Measurements from ENCODE around the gene KDM2B.
A peak's percentile ranks its signal among the peaks of the same experiment; 100 is the strongest.

The KDM2B gene

DNA sequence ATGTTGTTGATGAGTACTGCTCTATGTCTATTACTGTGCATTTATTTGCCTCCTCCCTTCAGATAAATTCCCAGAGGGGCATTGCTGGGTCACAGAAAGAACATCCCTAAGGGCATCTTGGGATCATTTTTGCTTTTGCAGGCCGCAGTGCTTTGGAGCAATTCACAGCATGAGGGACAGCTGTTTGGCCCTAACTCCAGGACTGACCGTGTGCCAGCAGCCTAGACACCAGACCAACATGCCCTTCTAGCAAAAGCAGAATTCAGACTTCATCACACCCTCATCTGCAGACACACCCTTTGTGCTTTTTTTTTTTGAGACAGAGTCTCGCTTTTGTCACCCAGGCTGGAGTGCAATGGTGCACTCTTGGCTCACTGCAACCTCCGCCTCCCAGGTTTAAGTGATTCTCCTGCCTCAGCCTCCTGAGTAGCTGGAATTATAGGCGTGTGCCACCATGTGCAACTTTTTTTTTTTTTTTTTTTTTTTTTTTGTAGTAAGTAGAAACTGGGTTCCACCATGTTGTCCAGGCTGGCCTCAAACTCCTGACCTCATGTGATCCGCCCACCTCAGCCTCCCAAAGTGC, 149.9 kb downstream of the KDM2B start:
- no peak for DNase-seq (ENCODE audit: low read depth in 2 of 2)

DNA sequence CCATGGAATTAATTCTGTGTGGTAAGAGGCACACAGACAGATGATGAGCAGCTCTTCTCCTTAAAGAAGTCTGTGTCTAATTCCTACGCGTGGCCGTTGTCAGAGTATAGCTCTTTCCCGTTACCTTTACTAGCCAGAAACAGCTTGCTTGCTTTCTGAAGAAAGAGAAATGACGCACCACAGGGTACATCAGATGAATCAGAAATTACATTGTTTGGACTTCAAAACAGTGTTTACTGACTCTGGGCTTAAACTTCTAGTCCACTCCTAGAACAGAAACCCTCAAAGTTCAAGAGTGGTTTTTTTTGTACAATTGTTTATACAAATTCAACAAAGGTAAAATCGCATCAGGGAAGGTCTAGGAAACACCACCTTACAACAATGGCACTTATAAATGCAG, 151.9 kb downstream of the KDM2B start:
- no peak for DNase-seq (ENCODE audit: low read depth in 2 of 2)

DNA sequence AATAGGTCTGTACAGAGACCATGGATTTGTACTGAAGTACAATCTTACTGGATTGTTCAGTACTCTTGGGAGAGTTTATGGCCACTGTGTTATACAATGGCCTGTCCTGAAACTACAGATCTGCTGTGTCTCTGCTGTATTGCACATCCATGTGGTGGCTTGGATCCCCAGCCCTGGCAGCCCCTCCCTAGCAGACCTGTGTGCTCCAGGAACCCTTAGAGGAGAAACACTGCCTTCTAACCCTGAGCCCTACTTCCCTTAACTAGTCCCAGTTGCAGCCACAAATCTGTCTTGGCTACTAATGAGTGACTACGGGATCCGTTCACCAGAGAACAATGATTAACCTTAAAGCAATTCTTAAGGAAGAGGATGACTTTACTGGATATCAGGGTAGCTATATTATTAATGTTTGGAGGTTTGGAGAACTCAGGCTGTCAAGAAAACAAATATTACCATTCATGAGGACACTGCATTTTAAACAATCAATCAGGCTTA, 153.2 kb downstream of the KDM2B start:
- DNase-seq (ENCODE audit: low read depth in 2 of 2): no peak

DNA sequence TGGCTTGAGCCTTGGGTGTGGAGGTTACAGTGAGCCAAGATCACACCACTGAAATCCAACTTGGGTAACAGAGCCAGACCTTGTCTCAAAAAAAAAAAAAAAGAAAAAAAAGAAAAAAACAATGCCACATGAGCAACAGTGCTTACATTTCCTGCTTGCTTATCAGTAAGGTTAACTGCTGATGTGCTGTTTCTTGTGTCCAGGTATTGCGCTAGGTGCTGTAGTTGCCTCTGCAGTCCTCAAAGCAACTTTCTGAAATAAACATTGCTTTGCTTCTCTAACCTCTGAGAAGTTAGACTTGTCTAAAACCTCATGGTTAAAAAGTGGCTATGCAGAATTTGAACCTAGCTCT, 156.2 kb downstream of the KDM2B start:
- no peak for DNase-seq (ENCODE audit: low read depth in 2 of 2)

DNA sequence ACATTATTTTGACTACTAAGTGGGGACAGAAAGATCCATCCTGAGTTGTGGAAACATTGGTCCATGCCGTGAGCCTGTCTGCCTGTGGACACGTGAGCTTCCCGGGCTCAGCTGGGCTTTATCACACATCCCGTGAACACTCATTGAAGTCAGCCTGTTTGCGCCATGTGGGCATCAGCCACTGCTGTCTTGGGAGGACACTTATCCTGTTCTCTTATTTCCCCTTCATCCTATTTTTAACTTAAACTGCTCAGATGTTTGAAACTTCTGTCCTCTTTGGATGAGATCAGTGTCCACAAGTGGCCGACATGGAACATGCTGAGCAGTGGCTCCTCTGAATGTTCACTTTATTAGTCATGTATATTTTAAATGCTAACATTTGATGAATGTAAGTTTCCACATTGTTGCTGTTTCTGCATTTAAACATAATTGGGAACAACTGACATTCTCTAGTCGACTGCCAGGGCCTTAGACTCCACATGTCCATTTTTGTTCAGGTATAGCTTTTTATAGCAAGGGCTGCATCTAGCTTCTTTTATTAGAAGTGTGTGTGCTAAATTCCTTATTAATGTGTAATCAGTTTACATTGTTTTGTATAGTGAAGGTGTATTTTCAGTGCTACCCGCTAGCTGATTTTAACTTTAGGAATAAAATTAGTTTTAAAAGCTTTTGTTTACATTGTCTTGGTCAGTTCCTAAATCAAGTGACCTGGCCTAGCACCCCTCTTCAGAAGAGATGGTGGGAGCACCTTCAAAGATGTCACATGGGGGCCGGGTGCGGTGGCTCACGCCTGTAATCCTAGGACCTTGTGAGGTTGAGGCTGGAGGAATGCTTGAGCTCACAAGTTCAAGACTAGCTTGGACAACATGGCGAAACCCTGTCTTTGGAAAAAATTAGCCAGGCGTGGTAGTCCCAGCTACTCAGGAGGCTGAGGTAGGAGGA, 156.9 kb downstream of the KDM2B start:
- no peak for DNase-seq (ENCODE audit: low read depth in 2 of 2)

DNA sequence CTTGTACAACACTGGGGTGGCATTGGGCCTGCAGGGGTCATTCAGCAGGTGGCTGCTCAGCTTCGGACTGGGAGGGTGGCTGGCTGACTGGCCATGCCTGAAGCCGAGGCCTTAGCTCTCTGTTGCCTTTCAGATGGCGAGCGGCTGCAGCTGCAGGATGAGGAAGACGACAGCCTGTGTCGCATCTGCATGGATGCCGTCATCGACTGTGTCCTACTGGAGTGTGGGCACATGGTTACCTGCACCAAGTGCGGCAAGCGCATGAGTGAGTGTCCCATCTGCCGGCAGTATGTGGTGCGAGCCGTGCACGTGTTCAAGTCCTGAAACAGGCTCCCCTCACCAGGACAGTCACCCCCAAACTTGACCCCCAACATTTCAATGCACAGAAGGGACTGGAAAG, 157.6 kb downstream of the KDM2B start:
- no peak for DNase-seq (ENCODE audit: low read depth in 2 of 2)

DNA sequence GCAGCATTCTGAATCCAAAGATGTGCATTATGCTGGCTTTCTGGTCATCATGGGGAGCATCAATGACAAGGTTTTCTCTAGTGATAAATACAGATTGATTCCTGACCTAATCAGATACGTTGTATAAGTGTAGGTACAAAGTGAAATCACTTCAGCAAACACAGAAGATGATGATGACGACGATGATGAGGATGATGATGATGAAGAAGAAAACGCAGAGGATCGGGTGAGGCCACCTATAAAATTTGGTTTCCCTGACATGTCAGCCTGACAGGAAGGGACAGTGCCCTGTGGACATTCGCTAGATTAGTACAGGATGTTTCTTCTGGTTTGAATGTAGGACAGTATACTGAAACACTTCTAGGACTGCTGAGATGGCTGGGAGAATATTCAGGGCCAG, 160.7 kb downstream of the KDM2B start:
- no peak for DNase-seq (ENCODE audit: low read depth in 2 of 2)

DNA sequence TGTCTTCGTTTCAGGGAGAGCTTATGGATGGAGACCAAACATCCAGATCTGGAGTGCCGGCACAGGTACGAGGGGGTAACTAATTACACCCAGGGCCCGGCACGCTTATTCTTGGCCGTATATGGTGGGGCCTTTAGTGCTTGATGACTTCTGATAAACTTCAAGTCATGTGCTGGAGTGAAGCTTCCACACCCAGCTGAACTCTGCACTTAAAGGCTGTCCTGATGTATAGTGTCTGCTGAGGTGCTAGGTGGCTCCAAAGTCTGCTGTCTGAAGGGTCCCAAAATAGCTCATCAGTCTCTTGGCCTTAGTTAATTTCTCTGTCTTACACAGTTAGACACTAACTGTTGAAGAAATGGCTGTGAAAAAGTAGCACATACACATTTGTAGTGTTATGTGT, 163.0 kb downstream of the KDM2B start:
- DNase-seq (ENCODE audit: low read depth in 2 of 2): no peak

DNA sequence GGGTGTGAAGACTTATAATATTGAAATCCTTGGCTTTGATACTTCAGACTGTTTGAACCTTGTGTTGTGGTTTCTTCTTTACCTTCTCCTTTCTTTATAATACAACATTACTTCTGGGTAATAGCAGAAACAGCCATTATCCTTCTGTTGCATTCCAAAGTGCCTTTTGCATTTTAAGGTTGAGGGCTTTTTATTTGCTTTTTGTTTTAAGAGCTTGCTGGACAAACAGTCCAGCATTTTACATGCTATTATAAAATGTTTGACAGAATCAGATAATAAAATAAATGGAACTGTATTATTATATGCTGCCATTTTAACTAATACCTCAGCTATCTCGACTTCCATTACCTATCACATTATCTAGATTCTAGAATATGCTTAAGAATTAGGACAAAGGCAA, 166.9 kb downstream of the KDM2B start:
- no peak for DNase-seq (ENCODE audit: low read depth in 2 of 2)

DNA sequence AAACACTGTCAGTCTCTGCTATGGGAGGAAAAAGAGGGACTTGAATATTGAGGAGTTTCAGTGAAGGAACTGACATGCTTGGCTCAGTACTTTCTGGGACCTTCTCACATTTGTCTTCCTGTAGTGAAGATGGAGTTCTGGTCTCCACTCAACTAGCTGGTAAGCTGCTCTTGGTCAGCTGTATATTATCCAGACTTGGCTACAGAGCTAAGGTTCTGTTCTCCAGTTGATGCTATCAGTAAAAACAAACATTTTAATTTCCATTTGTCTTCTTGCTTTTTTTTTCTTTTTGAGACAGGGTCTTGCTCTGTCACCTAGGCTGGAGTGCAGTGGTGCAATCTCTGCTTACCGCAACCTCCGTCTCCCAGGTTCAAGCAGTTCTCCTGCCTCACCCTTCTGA, 175.6 kb downstream of the KDM2B start:
- DNase-seq (ENCODE audit: low read depth in 2 of 2): no peak

DNA sequence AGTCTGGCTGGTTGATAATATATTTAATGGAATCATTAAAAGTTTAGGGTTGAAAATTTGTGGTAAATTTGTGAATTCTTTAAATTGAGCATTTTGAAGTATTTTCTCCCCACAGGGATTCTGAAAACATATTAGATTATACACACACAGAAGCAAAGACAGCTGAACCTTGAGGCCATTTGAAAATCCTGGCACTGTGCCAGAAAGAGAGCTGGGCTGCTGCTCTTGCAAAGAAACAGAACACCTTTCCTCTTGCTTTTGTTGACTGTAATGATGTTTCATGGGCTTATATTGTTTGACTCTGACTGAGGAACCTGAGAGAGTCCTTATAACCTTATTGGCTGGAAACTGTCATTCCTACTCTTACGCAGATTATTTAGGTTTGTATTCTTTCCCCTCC, 176.1 kb downstream of the KDM2B start:
- DNase-seq (ENCODE audit: low read depth in 2 of 2): no peak

DNA sequence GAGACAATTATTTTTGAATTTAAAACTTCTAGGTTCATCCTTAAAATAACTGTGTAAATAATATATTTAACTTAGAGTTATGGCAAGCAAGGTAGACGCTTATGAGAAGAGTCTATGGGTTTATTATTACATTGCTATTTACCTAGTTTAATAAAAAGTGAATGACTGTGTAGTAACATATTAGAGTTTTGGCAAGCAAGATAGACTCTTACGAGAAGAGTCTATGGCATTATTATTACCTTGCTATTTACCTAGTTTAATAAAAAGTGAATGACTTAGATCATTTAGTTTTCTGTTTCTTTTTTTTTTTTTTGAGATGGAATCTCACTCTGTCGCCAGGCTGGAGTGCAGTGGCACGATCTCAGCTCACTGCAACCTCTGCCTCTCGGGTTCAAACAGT, 177.1 kb downstream of the KDM2B start:
- DNase-seq (ENCODE audit: low read depth in 2 of 2): no peak

DNA sequence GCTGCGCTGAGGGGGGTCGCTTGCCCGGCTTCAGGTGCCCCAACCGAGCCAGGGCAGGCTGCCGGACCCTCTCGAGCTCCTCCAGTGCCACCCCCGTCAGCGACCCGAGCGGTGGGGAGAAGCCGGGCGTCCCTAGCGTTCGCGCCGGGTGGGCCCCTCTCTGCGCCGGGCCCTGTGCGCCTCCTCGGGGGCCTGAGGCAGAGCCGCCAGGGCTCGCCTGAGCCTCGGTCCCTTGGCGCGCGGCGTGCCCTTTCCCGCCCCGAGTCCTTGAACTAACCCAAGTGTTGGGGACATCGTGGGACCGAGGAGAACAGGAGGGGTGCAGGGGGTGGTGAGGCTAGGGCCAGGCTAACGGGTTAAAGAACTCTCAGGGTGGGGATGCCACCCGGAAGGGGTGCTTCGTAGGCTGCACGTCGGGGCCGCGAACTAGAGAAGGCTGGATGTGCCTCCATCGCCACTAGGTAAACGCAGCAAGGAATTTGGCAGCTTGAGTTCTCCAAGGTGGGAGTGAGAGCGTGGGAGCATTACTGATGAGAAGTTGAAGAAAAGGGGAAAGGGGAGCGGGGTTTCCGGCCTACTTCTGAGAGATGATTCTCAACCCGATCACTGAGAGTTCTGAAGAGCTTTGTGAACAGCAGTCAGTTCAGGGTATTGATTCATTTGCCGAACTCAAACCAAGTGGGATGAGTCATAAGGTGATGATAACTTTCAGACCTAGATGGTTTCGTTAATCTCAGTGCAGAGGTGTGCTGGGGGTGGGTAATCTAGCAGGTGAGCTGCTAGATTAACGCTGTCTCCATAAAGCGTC, 180.3 kb downstream of the KDM2B start:
- peak; percentile 47 to 53 for DNase-seq (ENCODE audit: low read depth in 2 of 2)

DNA sequence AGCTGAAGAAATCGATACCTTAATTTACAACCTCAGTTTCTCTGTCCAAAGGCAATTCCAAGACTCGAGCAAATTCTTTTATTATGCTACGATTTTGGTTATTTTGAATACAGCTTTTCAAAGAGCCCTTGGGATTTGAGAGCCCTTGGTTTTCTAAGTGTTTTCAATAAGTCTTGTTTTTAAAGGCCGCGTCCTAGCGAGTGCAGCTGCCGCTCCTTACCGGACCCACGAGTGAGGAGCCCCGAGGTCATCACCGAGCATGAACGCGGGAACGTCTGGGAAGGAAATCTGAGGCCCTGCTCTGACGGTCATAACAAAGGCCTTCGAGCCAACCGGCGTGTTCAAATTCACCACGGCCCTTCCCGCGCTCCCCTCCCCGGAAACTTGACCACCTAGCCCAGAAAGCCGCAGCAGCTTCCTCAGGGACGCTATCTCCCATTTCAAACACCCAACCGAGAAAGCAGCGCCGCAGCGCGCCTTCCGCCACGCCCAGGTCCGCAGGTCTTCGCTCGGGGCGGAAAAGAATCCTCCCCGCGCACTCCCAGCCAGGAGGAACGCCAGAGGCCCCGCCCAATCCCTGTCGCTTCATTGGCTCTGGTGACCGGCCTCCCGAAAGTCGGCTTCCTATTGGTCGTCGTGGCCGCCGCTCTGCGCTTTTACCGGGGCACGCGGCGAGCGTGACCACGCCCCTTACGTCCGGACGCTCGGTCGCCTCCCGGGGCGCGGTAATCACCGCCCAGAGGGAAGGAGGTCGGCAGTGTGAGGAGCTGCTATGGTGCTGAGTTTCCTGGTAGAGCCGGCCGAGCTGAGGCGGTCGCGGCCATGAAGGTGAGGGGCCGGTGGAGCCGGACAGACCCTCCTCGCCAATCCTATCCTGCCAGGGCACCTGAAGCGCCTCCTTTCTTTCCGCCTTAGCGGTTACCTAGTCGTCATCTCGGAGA, 181.2 kb downstream of the KDM2B start, which contains the start of gene RNF34:
Gene RNF34 (plus strand): TSS at position 728 of the 941 bp plus-strand sequence. CDS start 95 bp downstream, at position 823.
- peak; percentile 98 to 99 for DNase-seq (ENCODE audit: low read depth in 2 of 2)

DNA sequence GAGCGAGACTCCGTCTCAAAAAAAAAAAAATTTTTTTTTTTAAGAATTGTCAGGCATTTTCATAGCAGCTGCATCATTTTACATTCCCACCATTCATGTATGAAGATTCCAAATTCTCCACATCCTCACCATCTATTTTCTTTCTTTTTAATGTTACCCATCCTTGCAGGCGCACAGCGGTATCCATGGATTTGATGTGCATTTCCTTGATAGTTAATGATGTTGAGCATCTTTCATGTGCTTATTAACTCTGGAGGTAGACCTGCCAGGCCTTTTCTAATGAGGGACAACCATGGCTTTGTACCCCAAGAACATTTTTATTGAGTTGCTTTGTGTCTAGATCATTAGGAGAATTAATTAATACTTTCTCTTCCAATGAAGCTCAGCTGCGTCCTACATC, 182.5 kb downstream of the KDM2B start:
- no peak for DNase-seq (ENCODE audit: low read depth in 2 of 2)

DNA sequence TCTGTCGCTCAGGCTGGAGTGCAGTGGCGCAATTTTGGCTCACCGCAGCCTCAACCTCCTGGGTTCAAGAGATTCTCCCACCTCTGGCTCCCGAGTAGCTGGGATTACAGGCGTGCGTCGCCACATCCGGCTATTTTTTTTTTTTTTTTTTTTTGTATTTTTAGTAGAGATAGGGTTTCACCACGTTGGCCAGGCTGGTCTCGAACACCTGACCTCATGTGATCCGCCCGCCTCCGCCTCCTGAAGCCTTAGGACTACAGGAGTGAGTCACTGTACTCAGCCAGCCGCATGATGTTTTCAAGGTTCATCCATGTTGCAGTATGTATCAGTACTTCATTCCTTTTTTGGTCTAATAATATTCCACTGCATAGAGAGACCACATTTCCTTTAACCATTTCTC, 183.3 kb downstream of the KDM2B start:
- DNase-seq (ENCODE audit: low read depth in 2 of 2): no peak

DNA sequence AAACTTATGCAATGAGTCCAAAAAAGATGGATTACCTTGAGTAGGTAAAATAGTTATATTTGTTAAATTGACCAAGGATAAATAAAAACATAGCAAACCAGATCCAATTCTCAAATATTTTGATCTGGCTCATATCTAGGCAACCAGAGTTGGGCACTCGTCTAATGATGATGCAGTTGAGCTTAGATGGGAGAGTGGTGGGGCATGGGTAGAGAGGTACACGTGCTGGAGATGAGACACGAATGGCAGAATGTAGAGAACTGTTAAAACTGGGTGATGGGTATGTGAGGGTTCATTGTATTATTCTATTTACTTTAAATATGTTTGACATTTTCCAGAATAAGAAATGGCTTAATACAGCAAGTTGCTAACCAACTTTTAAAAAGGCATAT, 188.5 kb downstream of the KDM2B start:
- no peak for DNase-seq (ENCODE audit: low read depth in 2 of 2)

DNA sequence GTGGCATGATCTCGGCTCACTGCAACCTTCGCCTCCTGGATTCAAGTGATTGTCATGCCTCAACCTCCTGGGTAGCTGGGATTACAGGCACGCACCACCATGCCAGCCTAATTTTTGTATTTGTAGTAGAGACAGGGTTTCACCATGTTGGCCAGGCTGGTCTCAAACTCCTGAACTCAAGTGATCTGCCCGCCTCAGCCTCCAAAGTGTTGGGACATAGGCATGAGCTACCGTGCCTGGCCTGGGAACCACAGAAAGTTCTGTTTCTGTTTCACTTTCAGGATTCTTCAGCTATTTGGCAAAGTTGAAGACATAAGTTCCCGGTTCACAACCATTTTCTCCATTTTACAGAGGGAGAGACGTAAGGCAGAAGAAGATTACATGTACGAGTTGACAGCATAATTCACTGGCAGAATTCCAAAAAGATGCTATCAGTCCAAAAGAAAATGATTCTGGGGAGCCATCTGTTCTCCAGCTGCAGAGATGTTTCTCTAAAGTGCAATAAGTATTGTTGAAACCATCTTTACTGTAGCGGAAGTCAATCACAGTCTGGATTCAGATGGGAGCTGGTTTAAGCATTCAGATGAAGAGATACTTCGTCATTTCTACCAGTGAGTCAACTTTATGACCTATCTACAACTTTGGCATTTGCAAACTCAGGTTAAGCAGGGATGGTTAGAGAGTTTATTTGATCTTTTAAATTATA, 189.1 kb downstream of the KDM2B start:
- peak in 1 of 2 donors; percentile 19 for DNase-seq (ENCODE audit: low read depth in 2 of 2)

DNA sequence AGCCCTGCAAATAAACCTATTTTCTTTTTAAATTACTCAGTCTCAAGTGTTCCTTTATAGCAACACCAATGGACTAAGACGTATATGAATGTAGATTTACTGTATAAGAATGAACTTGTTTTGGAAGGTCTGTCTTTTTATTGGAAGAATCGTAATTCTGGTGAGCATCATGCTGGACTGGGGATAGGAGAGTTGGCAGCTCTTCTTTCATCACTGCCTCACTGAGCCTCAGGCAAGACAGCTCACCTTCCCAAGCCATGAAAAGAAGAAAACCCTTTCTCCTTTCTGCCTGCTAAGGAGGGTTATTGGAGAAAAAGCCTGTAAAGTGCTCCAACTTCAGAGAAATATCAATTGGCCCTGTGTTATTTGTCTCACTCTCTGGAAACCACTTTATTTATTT, 190.0 kb downstream of the KDM2B start:
- DNase-seq (ENCODE audit: low read depth in 2 of 2): no peak

DNA sequence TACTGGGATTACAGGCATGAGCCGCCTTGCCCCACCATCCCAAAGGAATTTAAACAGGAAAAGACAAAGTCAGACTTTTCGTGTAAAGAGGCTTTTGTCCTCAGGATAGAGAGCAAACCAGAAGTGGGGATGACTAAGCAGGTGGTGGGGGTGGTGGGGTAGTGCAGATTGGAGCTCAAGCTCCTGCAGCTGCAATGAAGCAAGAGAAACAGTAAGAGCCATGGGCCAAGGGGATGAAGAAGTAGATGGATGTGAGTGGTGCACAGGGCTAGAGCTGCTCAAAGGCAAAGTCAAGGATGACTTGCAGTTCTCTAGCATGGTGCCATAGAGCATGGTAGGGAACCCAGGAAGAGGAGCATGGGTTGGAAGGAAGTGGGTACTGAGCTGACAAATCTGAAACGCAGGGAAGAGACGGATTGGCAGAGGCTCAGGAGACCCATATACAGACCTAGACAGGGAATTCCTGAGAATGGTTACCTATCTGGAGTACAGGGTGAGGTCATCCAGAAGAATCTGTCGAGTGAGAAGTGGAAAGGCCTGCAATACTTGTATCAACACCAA, 192.3 kb downstream of the KDM2B start:
- DNase-seq (ENCODE audit: low read depth in 2 of 2): no peak

Data from stimulated activated CD4-positive, alpha-beta T cell treated with anti-CD3 and anti-CD28 coated beads, Interleukin-15, amount 100 ng/mL, for 48 hours (primary cell).